SK-N-SH (cell line): Measurements from ENCODE around the gene BMF. TPM values are rescaled to one million over a fixed set of nuclear protein-coding genes. Genes with fewer than 3 reads are reported as not detected.

Experiments used
- polyA plus RNA-seq, 3 experiments: library from polyadenylated mRNA; depleted of rRNA; stranded (reverse); fragments of >200 nt; gene quantifications; 2 replicates each; pipeline ENCODE4 v1.2.3, GENCODE V29; 2012

Gene BMF
- polyA plus RNA-seq, 1 of the 3 experiments (the other 2 are of a cell fraction): 0.72 TPM

Other genes starting within 250 kb of the BMF start
- gene GPR176, start 188.6 kb downstream of the BMF start, polyA plus RNA-seq (2012; rRNA removed): 21.9 and 34.1 TPM in 2 replicates
- 52.8 and 63.7 TPM in 2 replicates for gene EIF2AK4, start 174.8 kb downstream of the BMF start, polyA plus RNA-seq (2012; rRNA removed)
- gene SRP14, start 69.7 kb downstream of the BMF start, polyA plus RNA-seq (2012; rRNA removed): 489 and 501 TPM in 2 replicates
- gene BUB1B, start 52.2 kb upstream of the BMF start, polyA plus RNA-seq (2012; rRNA removed): 12.6 and 13.8 TPM in 2 replicates
- gene PAK6, start 130.2 kb upstream of the BMF start, polyA plus RNA-seq (2012; rRNA removed): 0.07 and 0.16 TPM in 2 replicates
- gene ANKRD63, start 174.2 kb upstream of the BMF start, polyA plus RNA-seq (2012; rRNA removed): not detected in 2 replicates
- 0.15 TPM in 2 replicates for gene PLCB2, start 199.1 kb upstream of the BMF start, polyA plus RNA-seq (2012; rRNA removed)
- 7.8 and 9.8 TPM in 2 replicates for gene INAFM2, start 214.8 kb upstream of the BMF start, polyA plus RNA-seq (2012; rRNA removed)
- 13.7 and 14.2 TPM in 2 replicates for gene CCDC9B, start 232.1 kb upstream of the BMF start, polyA plus RNA-seq (2012; rRNA removed)
- not detected in 2 replicates for gene PHGR1, start 242.2 kb upstream of the BMF start, polyA plus RNA-seq (2012; rRNA removed)
- 0.08 and 0.12 TPM in 2 replicates for gene DISP2, start 249.3 kb upstream of the BMF start, polyA plus RNA-seq (2012; rRNA removed)